Endothelial cell of umbilical vein (primary cell): ENCODE data around the gene LIPF. TPM values are rescaled to one million over a fixed set of nuclear protein-coding genes. Genes with fewer than 3 reads are reported as not detected.
A peak's percentile ranks its signal among the peaks of the same experiment; 100 is the strongest.

Experiments used
- BruUV-seq: library from RNA; stranded (reverse); fragments of 400-500 nt; replicated peaks from 2 replicates; lab custom pipeline; 2021; lab: Mats Ljungman, UMichigan
- CTCF ChIA-PET: fragments of 300-600, 350-600 bp; sonication (Branson Sonifier 250); formaldehyde crosslinking; loops from one replicate; lab custom pipeline; 2021; ENCODE audit warnings: antibody characterized with exemption, inconsistent platforms; lab: Charles Lee
- POLR2A ChIA-PET: fragments of 300-600, 350-600 bp; sonication (Branson Sonifier 250); formaldehyde crosslinking; loops from one replicate; lab custom pipeline; 2021; ENCODE audit warnings: antibody characterized with exemption, inconsistent platforms; lab: Charles Lee
- DNase-seq: peaks from one replicate; pipeline ENCODE4 v3.0.0-alpha.2; 2011; ENCODE audit warnings: low read depth, low spot score
- FAIRE-seq: peaks from 2 replicates; lab custom pipeline; 2011; peaks lifted over from hg19 to GRCh38; lab: Jason Lieb, UNC
- H2AFZ ChIP-seq: 2 replicates; pipeline ENCODE4 v1.6.0; 2012; ENCODE audit warnings: low read depth, low read length, control low read depth, inconsistent platforms
- H3K27ac ChIP-seq: 2 replicates; pipeline ENCODE4 v1.5.1; 2011; ENCODE audit warnings: low read depth, mild to moderate bottlenecking, control low read depth, low read length, moderate library complexity; ENCODE audit not compliant: insufficient read depth
- H3K27me3 ChIP-seq, 2 experiments: 2 replicates each; pipeline versions ENCODE4 v1.6.0 to v1.6.1; 2011; ENCODE audit warnings: low read length in 2 of 2, mixed read lengths in 1 of 2; ENCODE audit not compliant: control insufficient read depth in 2 of 2, insufficient read depth in 2 of 2
- H3K36me3 ChIP-seq, 2 experiments: 2 replicates in 1 of 2; 3 replicates in 1 of 2; pipeline ENCODE4 v1.5.1; 2011; ENCODE audit warnings: low read length in 2 of 2, mild to moderate bottlenecking in 1 of 2, moderate library complexity in 1 of 2; ENCODE audit not compliant: control insufficient read depth in 2 of 2, insufficient read depth in 2 of 2; ENCODE audit errors: extremely low read depth in 1 of 2
- H3K4me1 ChIP-seq: 3 replicates; pipeline ENCODE4 v1.5.1; 2011; ENCODE audit warnings: mild to moderate bottlenecking, low read length; ENCODE audit not compliant: control insufficient read depth, insufficient read depth; ENCODE audit errors: extremely low read depth
- H3K4me2 ChIP-seq: 2 replicates; pipeline ENCODE4 v1.6.1; 2011; ENCODE audit warnings: low read length, control low read depth, mixed read lengths; ENCODE audit not compliant: insufficient read depth
- H3K4me3 ChIP-seq, 3 experiments: fragments of 200-600 bp in 1 of 3; sonication (generic), shearing (Covaris generic) in 1 of 3; replicated peaks in 1 of 3; 2 replicates each; pipeline ENCODE4 v1.5.1; 2011 to 2016; ENCODE audit warnings: control low read depth in 3 of 3, low read length in 3 of 3, mild to moderate bottlenecking in 2 of 3, inconsistent platforms in 1 of 3, low read depth in 1 of 3, moderate library complexity in 1 of 3; ENCODE audit not compliant: insufficient read depth in 1 of 3
- H3K79me2 ChIP-seq: 2 replicates; pipeline ENCODE4 v1.6.0; 2012; ENCODE audit warnings: low read length, inconsistent platforms; ENCODE audit not compliant: control insufficient read depth, insufficient read depth
- H3K9ac ChIP-seq: replicated peaks from 2 replicates; pipeline ENCODE3; 2011; ENCODE audit warnings: low read length, control low read depth; ENCODE audit not compliant: insufficient read depth; ENCODE audit errors: extremely low read depth
- H3K9me1 ChIP-seq: replicated peaks from 3 replicates; pipeline ENCODE4 v1.6.0; 2011; ENCODE audit warnings: mild to moderate bottlenecking, low read length; ENCODE audit not compliant: control insufficient read depth, insufficient read depth; ENCODE audit errors: extremely low read depth
- H3K9me3 ChIP-seq: replicated peaks from 2 replicates; pipeline ENCODE4 v1.5.1; 2012; ENCODE audit warnings: low read length, inconsistent platforms; ENCODE audit not compliant: control insufficient read depth, insufficient read depth
- H4K20me1 ChIP-seq: replicated peaks from 2 replicates; pipeline ENCODE3; 2011; ENCODE audit warnings: mild to moderate bottlenecking, low read length; ENCODE audit not compliant: control insufficient read depth, insufficient read depth; ENCODE audit errors: extremely low read depth
- CTCF ChIP-seq, 2 donors: IDR thresholded peaks; 1 replicate in 1 of 2; 2 replicates in 1 of 2; pipeline ENCODE4 v1.5.1; 2011; ENCODE audit warnings: low read length in 2 of 2, mild to moderate bottlenecking in 2 of 2, moderate library complexity in 2 of 2, control low read depth in 1 of 2, inconsistent platforms in 1 of 2, low read depth in 1 of 2; ENCODE audit not compliant: insufficient read depth in 1 of 2; ENCODE audit errors: extremely low read depth in 1 of 2
- GATA2 ChIP-seq: IDR thresholded peaks from 2 replicates; pipeline ENCODE4 v1.7.0; 2011; ENCODE audit warnings: low read depth, mild to moderate bottlenecking, moderate library complexity, mixed read lengths, low read length; ENCODE audit not compliant: insufficient read length, insufficient read depth
- JUN ChIP-seq: IDR thresholded peaks from 2 replicates; pipeline ENCODE4 v1.6.1; 2011; ENCODE audit warnings: borderline replicate concordance, low read depth; ENCODE audit not compliant: insufficient read length, insufficient read depth
- MYC ChIP-seq: IDR thresholded peaks from one replicate; pipeline ENCODE4 v1.6.1; 2011; ENCODE audit warnings: mild to moderate bottlenecking, low read depth, low read length
- POLR2A ChIP-seq: IDR thresholded peaks from 2 replicates; pipeline ENCODE4 v1.6.1; 2012; ENCODE audit warnings: low read depth, mild to moderate bottlenecking, control low read depth, low read length
- POLR2AphosphoS5 ChIP-seq: IDR thresholded peaks from 2 replicates; pipeline ENCODE4 v1.6.1; 2012; ENCODE audit warnings: low read depth, mild to moderate bottlenecking, control low read depth, low read length, moderate library complexity; ENCODE audit not compliant: insufficient read depth
- dilution Hi-C: fragments of 300-500 bp; cut with MboI; formaldehyde crosslinking; loops from one replicate; pipeline ENCODE4 v1.15.0; 2019; ENCODE audit warnings: low sequenced_read_pairs; ENCODE audit not compliant: extremely low pct_ligation_motif_present
- intact Hi-C: fragments of 100-400 bp; cut with micrococcal nuclease; formaldehyde crosslinking; loops from one replicate; pipeline ENCODE4 v1.10.0; 2022
- polyA plus RNA-seq, 4 experiments: library from polyadenylated mRNA; depleted of rRNA in 3 of 4; stranded (reverse) in 3 of 4; unstranded in 1 of 4; fragments of >200 nt; gene quantifications; 2 replicates each; pipeline versions ENCODE4 v1.2.1 to v1.2.3, GENCODE V29; 2011 to 2012; ENCODE audit warnings: missing spikeins in 1 of 4
- total RNA-seq: library from RNA; stranded (reverse); gene quantifications from 2 replicates; pipeline ENCODE4 v1.2.3, GENCODE V29; 2021

LIPF gene
- total and polyA plus RNA-seq, 2 donors (not counting 3 experiments of a cell fraction or from before 2014, with no cell fraction given) = not detected

GRCh38 chr10:88705958-88706357 is 41.7 kb downstream of the LIPF start, which contains the start of gene LIPK:
Gene LIPK (plus strand): TSS chr10:88706249. CDS start chr10:88724544, 18,295 bp downstream.
- DNase-seq (no peak), FAIRE-seq (no peak)
- H3K4me3 ChIP-seq = no peak within 1 kb of the TSS
- H3K27ac ChIP-seq = no peak within 1 kb of the TSS
- no TSS peak for BruUV-seq
- no peaks in the 10 kb centered on the region for H3K36me3 ChIP-seq
- no peaks in the 10 kb centered on the region for H3K9me3 ChIP-seq
- CTCF ChIA-PET = interaction anchor here (1.2 to 3.1 kb wide), 2 partner anchors 13 to 141 kb away, joined by 3 to 11 read pairs; no protein-coding TSS in a partner anchor
- H3K79me2 ChIP-seq = no peaks in the 10 kb centered on the region
- peaks cover 0 to 2% of the 10 kb centered on the region in 2 experiments for H3K27me3 ChIP-seq
- H4K20me1 ChIP-seq = no peaks in the 10 kb centered on the region
- peak within 1 kb of the TSS; percentile 66 for H3K4me2 ChIP-seq
- TF ChIP-seq JUN = no peak
- no peak for TF ChIP-seq MYC
- no peak for TF ChIP-seq GATA2
- TF ChIP-seq POLR2A = no peak
- no peak for TF ChIP-seq POLR2AphosphoS5
- TF ChIP-seq CTCF (IDR thresholded peaks at IDR 0.05; ENCODE audit: extremely low read depth in 1 of 2, insufficient read depth in 1 of 2, low read depth in 1 of 2, low read length in 2 of 2) = no peak
- H3K4me1 ChIP-seq = peaks cover 29% of the 10 kb centered on the region
- POLR2A ChIA-PET = no interaction called here
- H2AFZ ChIP-seq = no peak within 1 kb of the TSS
- intact Hi-C loops = loop anchor here (2.0 to 5.0 kb wide), 4 partner anchors 25 to 86 kb away; no protein-coding TSS in a partner anchor
- H3K9me1 ChIP-seq = no peaks in the 10 kb centered on the region
- dilution Hi-C loops = no loop called here
- no peak within 1 kb of the TSS for H3K9ac ChIP-seq
